GM18868 (cell line): ENCODE results near the gene ETFB.

Experiments
- ATAC-seq: cut with Tn5 transposase; IDR thresholded peaks from one replicate; pipeline ENCODE4 v1.9.1; 2021; ENCODE audit warnings: mild to moderate bottlenecking, moderate library complexity; ENCODE audit not compliant: unreplicated experiment

The ETFB gene

DNA sequence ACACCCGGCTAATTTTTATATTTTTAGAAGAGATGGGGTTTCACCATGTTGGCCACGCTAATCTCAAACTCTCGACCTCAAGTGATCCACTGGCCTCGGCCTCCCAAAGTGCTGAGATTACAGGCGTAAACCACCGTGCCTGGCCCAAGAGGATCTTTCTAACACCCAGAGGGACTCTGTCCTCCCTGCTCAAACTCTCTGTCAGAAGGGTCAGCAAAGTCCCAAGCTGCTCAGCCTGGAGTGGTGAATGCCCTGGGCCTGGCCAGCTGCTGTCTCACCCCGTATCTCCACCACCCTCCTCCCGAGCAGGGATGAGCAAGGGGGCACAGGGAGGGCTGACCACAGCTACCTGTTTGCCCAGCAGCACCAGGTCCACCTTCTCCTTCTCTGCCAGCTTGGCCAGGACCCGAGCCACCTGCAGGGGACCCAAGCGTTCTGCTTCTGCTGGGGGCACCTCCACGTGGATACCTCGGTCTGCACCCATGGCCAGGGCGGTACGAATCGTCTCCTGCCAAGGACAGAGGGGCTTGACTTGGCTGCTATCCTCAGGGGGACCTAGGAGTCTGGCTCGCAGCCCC, 13.3 kb downstream of the ETFB start:
- no peak for ATAC-seq

- no peak for ATAC-seq
These were observed 14.8 kb downstream of the ETFB start for GRCh38 chr19:51351266-51351990.

DNA sequence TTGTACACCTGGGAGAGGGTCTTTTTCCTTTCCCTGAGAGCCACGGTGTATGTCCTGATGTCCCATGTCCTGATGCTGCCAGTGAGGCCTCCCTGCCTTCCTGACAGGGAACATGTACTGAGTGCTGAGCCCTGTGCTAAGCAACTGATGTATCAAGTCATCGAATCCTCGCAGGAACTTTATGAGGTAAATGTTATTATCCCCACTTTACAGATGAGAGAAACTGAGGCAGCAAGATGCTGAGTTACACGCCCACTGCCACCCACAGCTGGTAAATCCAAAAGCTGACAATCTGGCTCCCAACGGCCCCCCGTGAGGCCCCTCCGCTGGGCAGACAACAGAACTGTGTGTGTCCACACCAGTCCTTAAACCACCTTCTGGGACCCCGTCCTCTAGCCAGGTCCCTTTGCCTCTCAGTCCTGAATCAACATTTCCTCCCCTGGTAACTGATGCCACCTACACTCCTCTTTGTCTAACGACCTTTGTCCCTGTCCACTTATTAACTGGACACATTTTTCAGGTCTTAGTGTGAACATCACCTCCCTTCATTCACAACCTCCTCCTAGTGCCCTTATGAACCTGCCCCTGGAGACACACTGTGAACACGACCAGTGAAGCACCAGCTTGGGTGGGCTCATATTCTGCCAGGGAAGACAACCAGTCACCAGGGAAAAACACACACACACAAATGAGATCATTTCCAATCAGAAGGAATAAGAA, 18.8 kb downstream of the ETFB start:
- no peak for ATAC-seq

DNA sequence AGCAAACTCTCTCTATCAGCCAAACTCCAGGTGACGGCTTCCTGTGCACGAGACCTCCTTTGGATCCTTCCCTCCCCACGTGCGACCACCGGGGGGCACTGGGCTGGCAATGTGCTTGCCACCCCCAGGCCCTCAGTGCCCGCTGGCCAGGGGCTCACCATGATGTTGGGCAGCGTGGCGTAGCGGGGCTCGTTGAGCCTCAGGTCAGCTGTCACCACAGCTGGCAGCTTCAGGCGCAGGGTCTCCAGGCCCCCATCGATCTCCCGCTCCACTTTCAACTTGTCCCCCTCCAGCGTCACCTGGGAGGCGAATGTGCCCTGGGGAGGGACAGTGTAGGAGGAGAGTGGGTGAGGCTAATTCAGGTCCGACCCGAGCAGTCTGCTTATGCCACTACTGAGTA, 19.4 kb downstream of the ETFB start:
- ATAC-seq = no peak

DNA sequence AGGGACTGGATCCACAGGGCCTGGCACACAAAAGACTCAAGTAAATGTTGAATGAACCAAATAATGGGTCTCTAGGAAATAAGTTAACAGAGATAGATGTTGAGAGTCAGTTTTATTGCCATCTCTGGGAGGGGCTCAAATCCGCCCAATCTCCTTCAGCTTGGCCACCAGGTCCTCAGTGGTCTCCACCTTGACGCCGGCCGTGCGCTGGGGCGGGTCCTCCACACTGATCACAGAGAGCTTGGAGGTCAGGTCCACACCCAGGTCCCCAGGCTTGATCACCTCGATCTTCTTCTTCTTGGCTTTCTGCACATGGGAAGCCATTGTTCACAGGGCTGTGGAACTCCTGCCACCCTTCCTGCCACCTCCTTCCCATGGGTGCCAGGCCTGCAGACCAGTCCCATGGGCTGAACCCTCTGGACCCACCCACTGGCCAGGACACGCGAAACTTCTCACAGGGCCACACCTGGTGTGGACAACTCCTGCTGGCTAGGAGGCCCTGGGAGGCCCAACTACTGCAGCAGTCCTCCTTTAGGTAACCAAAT, 21.0 kb downstream of the ETFB start:
- ATAC-seq = no peak

- no peak for ATAC-seq
These were observed 23.3 kb downstream of the ETFB start for GRCh38 chr19:51342631-51343569.

DNA sequence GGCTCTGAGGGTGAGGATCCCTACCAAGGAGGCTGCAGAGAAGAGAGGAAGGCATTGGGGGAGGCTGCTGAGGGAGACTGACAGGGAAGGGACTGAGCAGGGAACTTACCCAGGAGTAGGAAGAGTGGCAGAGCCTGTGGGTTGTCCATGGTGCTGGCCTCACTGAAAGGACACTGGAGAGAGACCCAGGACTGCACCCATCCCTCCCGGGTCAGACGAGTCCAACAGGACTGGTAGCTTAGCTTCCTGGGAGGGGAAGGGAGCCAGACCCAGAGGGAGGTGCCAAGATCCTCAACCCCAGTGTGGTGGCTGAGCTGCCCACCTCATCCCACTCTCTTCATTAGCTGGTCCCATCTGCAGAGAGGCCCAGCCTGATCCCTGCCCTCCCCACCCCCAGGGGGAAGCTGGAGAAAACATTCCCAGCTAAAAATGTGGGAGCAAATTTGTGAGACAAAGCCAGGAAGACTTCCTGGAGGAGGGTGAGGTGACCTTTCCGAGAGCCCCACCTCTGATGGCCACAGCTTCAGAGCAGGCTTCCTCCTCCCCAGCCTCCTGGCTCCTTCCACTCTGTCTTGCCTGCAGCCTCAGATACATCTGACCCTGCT, 24.1 kb downstream of the ETFB start, which contains the start of gene VSIG10L:
Gene VSIG10L, minus strand, starts transcription at position 164 of the 605 bp plus-strand sequence. Its CDS starts 15 bp downstream, at position 149.
- ATAC-seq = no peak

DNA sequence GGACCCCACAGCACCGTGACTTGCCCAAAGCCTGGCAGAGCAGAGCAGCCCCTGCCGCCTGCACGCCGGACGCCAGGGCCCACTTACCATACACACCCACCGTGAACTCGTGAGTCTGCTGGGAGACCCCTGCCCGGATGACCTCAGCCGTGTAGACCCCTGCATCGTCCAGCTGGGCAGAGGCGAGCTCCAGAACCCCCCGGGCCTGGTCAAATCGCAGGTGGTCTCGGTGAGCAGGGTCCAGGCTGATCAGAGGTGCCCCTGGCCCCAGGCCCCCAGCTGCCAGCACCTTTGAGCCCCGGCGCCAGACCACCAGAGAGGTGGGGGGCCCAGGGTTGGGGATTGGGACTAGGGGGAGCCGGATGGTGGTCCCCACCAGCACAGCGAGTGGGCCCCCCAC, 25.1 kb downstream of the ETFB start:
- no peak for ATAC-seq

DNA sequence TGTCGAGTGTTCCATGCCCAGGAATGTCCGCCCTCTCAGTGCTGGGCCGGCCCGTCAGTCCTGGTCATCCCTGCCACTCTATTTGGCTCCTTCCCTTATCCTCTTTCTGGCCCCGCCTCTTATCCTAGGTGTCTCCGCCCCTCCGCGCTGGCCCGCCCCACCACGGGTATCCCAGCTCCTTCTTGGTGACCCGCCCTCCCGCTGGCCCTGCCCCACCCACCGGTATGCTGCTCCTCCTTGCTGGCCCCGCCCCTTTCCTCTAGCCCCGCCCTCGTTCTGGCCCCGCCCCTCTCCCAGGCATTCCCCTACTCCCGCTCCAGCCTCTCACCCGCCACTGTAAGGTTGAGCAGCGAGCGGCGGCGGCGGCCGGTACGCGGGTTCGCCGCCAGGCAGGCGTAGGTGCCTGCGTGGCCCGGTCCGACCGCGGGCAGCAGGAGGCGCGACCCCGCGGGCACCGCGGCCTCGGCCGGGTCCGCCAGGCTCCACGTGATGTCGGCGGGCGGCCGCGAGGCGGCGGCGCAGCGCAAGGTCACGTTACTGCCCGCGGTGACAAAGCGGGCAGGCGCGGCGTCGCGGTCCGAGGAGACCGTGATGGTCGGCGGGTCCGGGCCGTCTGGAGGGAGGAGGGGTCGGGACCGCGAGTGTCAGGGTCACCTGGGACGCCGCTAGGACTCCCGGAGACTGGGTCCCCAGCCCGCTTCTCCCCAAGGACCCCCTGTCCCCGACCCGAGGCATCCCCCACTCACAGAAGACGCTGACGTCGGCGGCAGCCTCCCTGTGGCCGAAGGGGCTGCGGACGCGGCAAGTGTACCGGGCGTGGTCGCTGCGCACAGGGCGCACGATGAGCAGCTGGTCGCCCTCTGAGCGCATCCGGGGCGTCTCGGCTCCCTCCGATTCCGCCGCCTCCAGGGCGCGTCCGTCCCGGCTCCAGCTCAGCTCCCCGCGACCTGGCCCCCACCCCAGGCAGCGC, 26.2 kb downstream of the ETFB start:
- peak; percentile 61 for ATAC-seq

DNA sequence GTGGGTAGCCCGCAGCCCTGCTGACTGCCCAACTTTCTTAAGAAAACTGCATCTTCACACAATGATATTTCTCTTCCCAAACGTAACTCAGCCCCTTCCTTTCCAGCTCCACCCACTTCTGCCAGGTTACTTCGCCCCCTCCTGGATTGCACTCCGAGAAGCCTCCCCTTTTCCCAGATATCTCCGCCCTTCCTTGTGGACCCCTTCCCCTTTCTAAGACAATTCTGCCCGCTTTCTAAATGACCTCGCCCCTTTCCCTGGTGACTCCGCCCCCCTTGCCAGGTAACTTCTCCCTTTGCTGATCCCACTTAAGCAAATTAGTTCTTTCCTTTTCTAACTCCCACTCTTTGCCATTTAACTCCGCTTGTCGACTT, 26.9 kb downstream of the ETFB start:
- ATAC-seq = no peak

DNA sequence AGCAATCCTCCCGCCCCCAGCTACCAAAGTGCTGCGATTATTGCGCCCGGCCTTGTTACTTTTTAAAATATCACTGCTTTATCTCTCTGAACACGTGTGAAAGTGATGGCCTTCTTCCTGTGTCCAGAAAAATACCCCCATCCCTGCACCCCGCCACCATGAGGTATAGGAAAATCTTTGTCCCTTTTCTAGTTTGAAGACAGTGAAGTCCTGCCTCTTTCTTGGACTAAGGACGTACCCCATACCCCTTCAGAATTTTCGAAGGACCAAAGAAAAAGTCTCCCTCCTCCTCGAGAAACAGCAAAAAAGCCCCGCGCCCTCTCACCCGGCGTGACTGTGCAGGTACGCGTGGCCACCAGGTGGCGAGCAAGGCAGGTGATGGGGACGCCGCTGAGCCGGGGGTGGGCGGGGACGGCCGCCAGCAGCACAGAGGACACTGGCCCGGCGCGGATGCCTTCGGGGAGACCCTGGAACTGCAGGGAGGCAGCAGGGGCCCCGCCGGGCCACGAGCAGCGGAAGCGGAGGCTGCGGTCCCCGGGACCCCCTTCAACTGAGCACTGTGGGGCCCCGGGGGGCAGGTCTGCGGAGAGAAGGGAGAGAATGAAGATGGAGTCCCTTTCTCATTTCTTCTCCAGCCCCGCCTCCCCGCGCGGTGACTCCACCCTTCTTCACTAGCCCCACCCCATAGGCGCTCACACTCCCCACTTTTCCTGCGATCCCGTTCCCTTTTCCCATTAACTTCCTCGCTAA, 27.4 kb downstream of the ETFB start:
- peak; percentile 60 for ATAC-seq

GRCh38 chr19:51337861-51338562, 28.2 kb downstream of the ETFB start:
- ATAC-seq = no peak

DNA sequence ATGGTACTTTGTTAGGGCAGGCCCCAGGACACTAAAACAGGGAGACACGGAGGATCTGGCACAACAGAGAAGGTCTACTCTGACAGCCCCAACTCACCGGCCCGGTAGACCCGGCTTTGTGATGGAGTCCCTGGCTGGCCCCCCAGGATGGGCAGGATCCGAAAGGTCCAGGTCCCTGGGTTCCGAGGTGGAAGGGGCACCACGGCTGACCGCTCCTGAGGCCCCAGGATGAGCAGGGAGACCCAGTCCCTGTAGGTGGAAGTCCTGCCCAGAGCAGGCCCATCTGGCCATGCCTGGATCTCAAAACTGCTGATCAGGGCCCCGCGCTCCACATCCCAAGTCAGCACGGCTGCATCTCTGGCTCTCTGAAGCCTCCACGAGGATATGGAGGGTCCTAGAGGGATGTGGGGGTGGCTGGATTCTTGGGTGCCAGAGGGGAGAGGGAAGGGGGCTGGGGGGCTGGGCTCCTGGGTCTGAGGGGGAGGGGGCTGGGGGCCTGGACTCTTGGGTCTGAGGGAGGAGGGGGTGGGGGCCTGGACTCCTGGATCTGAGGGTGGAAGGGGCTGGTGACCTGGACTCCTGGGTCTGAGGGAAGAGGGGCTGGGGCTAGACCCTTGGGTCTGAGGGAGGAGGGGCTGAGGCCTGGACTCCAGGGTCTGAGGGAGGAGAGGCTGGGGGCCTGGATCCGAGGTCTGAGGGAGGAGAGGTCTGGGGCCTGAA, 28.9 kb downstream of the ETFB start:
- no peak for ATAC-seq

DNA sequence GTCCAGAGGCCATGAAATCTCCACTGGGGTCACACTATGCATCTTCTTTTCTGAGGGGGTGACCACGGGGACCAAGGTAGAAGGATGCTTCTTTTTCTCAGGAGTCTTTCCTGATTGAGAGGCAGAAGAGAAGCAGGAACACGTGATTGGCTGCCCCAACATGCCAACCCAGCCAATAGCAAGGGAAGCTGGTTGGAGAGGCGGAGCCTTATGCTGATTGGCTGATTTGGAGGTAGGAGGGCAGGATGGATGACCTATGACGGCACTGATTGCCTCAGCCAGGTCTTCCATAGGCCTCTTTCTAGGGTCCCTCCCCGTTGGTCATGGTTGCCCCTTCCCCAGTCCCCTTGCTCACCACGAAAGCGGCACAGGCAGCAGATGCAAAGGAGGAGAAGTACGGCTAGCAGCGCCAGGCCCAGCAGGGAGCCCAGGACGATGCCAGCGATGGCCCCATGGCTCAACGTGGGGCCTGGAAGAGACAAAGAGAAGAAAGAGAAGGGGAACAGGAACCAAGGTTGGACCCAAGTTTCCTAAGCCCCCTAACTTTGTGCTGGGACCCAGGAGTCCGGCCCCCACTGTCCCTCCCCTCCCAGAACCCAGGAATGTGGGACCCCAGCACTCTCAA, 32.2 kb downstream of the ETFB start:
- ATAC-seq = no peak

DNA sequence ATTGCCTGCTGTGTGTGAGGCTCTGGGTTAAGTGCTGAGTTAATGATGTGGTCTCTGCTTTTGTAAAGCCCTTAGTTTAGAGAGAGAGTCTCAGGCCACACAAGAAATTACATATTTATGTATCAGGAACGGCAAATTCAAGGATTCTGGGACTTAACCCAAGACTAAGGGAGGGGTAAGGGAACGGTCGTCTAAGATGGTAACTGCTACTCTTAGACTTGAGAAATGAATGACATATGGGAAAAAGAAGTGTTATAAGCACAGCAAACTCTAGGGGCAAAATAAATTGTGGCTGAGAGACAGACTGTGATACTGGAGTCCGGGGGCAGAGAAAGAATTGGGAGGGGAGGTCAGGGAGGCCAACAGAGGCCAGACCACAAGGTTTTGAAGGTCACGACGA, 34.5 kb downstream of the ETFB start:
- ATAC-seq = no peak

DNA sequence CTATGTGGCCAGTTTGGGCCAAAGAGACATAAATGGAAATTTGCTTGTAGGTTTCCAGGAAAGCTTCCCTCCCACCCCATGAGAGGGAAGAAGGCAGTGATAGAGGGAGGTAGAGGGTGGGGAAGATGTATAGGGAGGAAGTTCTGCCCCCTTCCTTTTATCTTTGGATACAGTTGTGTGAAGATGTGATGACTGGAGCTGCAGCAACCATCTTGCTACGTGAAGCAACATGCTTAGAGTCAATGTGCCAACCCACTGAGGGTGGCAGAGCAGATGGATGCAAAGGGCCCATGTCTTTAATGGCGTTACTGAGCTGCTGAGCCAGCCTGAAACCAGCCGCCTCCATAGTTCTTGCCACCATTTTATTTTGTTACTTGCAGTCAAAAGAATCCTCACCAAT, 35.0 kb downstream of the ETFB start:
- ATAC-seq = no peak

DNA sequence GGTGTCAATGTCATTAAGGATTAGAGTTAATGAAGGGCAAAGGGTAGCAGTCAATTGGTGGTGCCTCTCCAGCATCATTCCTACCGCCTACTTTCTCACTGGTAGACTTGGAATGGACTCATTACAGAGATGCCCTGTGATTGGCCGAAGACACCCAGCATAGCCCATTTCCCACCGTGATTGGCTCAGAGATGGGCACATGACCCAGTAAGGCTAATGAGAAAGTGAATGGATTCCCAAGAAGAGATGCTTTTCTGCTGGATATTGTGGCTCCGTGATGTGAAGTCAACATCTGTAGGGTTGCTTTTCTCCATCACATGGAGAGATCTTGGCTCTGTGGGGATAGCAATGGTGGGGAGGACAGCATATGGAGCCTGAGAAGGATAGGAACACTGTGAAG, 35.8 kb downstream of the ETFB start:
- no peak for ATAC-seq
